B cell (primary cell): ENCODE data around the gene CMIP. TPM values are rescaled to one million over a fixed set of nuclear protein-coding genes. Genes with fewer than 3 reads are reported as not detected.

Source experiments
- ATAC-seq: fragments of 200-7000 bp; cut with Tn5 transposase; one replicate; pipeline ENCODE4 v1.10.0; 2021; ENCODE audit warnings: low read depth, mild to moderate bottlenecking, moderate number of reproducible peaks, moderate library complexity
- CTCF ChIA-PET: fragments of 350-600 bp; sonication (Branson Sonifier 250); formaldehyde crosslinking; loops from one replicate; lab custom pipeline; 2021; ENCODE audit warnings: antibody characterized with exemption, inconsistent platforms; lab: Charles Lee
- POLR2A ChIA-PET: fragments of 350-600 bp; sonication (Branson Sonifier 250); formaldehyde crosslinking; loops from one replicate; lab custom pipeline; 2021; ENCODE audit warnings: antibody characterized with exemption; lab: Charles Lee
- DNase-seq: peaks from one replicate; pipeline ENCODE4 v3.0.0; 2013
- H2AFZ ChIP-seq: 2 replicates; pipeline ENCODE4 v1.6.1; 2012; ENCODE audit warnings: mild to moderate bottlenecking, low read depth, low read length; ENCODE audit not compliant: insufficient read depth, poor library complexity, severe bottlenecking
- H3K27ac ChIP-seq, 2 donors: 1 replicate in 1 of 2; 2 replicates in 1 of 2; pipeline ENCODE4 v1.5.1; 2012 to 2013; ENCODE audit warnings: low read length in 2 of 2, mild to moderate bottlenecking in 2 of 2, moderate library complexity in 1 of 2
- H3K27me3 ChIP-seq, 4 experiments: fragments of 200-600 bp in 1 of 4; sonication (generic) in 1 of 4; replicated peaks in 1 of 4; 1 replicate in 2 of 4; 2 replicates in 2 of 4; pipeline versions ENCODE4 v1.6.1 to v1.7.0; 2013 to 2016; ENCODE audit warnings: low read length in 3 of 4, mild to moderate bottlenecking in 2 of 4, mixed read lengths in 1 of 4, moderate library complexity in 1 of 4; ENCODE audit not compliant: insufficient read depth in 4 of 4, control insufficient read depth in 3 of 4; ENCODE audit errors: control extremely low read depth in 1 of 4
- H3K36me3 ChIP-seq, 2 experiments: replicated peaks in 1 of 2; 1 replicate in 1 of 2; 2 replicates in 1 of 2; pipeline versions ENCODE4 v1.6.1 to v1.7.1; 2013; ENCODE audit warnings: low read length in 1 of 2; ENCODE audit not compliant: insufficient read depth in 2 of 2, control insufficient read depth in 1 of 2; ENCODE audit errors: control extremely low read depth in 1 of 2, extremely low read depth in 1 of 2
- H3K4me1 ChIP-seq, 2 donors: fragments of 200-600 bp in 1 of 2; sonication (generic) in 1 of 2; 1 replicate in 1 of 2; 2 replicates in 1 of 2; pipeline versions ENCODE4 v1.5.1 to v1.6.1; 2013 to 2017; ENCODE audit warnings: low read length in 2 of 2; ENCODE audit not compliant: control insufficient read depth in 2 of 2, insufficient read depth in 2 of 2
- H3K4me2 ChIP-seq: replicated peaks from 2 replicates; pipeline ENCODE3; 2012; ENCODE audit warnings: mild to moderate bottlenecking, low read depth, low read length; ENCODE audit not compliant: poor library complexity, severe bottlenecking
- H3K4me3 ChIP-seq, 5 experiments: fragments of 200-600 bp in 1 of 5; sonication (generic) in 1 of 5; 1 replicate in 3 of 5; 2 replicates in 2 of 5; pipeline versions ENCODE4 v1.5.1 to v1.7.0; 2011 to 2016; ENCODE audit warnings: low read length in 4 of 5, mild to moderate bottlenecking in 4 of 5, low read depth in 2 of 5, control low read depth in 1 of 5, moderate library complexity in 1 of 5; ENCODE audit not compliant: insufficient read depth in 1 of 5; ENCODE audit errors: control extremely low read depth in 1 of 5, extremely low read depth in 1 of 5
- H3K79me2 ChIP-seq: fragments of 200-600 bp; sonication (generic); one replicate; pipeline ENCODE4 v1.6.0; 2016; ENCODE audit warnings: low read length; ENCODE audit not compliant: control insufficient read depth, insufficient read depth
- H3K9ac ChIP-seq: fragments of 200-600 bp; sonication (generic); 2 replicates; pipeline ENCODE4 v1.6.1; 2017; ENCODE audit warnings: mild to moderate bottlenecking, low read length, moderate library complexity
- H3K9me3 ChIP-seq, 3 donors: one replicate each; pipeline versions ENCODE4 v1.6.1 to v1.7.1; 2013; ENCODE audit warnings: low read length in 2 of 3; ENCODE audit not compliant: control insufficient read depth in 2 of 3, insufficient read depth in 1 of 3; ENCODE audit errors: control extremely low read depth in 1 of 3
- H4K20me1 ChIP-seq: 2 replicates; pipeline ENCODE4 v1.6.0; 2012; ENCODE audit warnings: mild to moderate bottlenecking, low read length; ENCODE audit not compliant: insufficient read depth, control insufficient read depth, poor library complexity, severe bottlenecking
- H3K27ac Mint-ChIP-seq: one replicate; pipeline ENCODE4 v1.8.0; 2021; ENCODE audit warnings: mixed read lengths
- H3K27me3 Mint-ChIP-seq: one replicate; pipeline ENCODE4 v1.8.0; 2021; ENCODE audit warnings: mixed read lengths
- H3K4me1 Mint-ChIP-seq: one replicate; pipeline ENCODE4 v1.8.0; 2021; ENCODE audit warnings: mixed read lengths
- H3K4me3 Mint-ChIP-seq: one replicate; pipeline ENCODE4 v1.8.0; 2021; ENCODE audit warnings: mixed read lengths
- H3K9me3 Mint-ChIP-seq: one replicate; pipeline ENCODE4 v1.8.0; 2022; ENCODE audit warnings: mixed read lengths; ENCODE audit not compliant: insufficient read depth
- EZH2 ChIP-seq: IDR thresholded peaks from 2 replicates; pipeline ENCODE4 v1.6.1; 2012; ENCODE audit warnings: borderline replicate concordance, low read depth, mild to moderate bottlenecking, moderate library complexity, low read length; ENCODE audit not compliant: insufficient read depth, poor library complexity, severe bottlenecking
- WGBS: methylation state at CpG from one replicate; pipeline ENCODE4 v1.1.5; 2013; ENCODE audit warnings: missing lambda C conversion rate; ENCODE audit not compliant: insufficient coverage; 5-methylcytosine and 5-hydroxymethylcytosine counted together
- intact Hi-C: fragments of 100-400 bp; cut with micrococcal nuclease; formaldehyde crosslinking; loops from one replicate; pipeline ENCODE4 v1.10.0; 2022
- polyA plus RNA-seq: library from polyadenylated mRNA; depleted of rRNA; stranded (reverse); fragments of >200 nt; gene quantifications from 2 replicates; pipeline ENCODE4 v1.2.3, GENCODE V29; 2012
- total RNA-seq, 2 donors: library from RNA; stranded (reverse); fragments of 120-200 nt in 1 of 2; gene quantifications; 1 replicate in 1 of 2; 2 replicates in 1 of 2; pipeline versions ENCODE4 v1.2.3 to v1.2.4, GENCODE V29; 2013 to 2022
- TF ChIP-seq, protein P1 (sequence below): fragments of 200-600 bp; IDR thresholded peaks from one replicate; pipeline ENCODE4 v1.8.0; 2022; ENCODE audit warnings: antibody characterized with exemption, mild to moderate bottlenecking

The CMIP gene
- total and polyA plus RNA-seq, 2 donors (not counting 1 experiment from before 2014, with no cell fraction given) = 27.1 to 155 TPM

DNA sequence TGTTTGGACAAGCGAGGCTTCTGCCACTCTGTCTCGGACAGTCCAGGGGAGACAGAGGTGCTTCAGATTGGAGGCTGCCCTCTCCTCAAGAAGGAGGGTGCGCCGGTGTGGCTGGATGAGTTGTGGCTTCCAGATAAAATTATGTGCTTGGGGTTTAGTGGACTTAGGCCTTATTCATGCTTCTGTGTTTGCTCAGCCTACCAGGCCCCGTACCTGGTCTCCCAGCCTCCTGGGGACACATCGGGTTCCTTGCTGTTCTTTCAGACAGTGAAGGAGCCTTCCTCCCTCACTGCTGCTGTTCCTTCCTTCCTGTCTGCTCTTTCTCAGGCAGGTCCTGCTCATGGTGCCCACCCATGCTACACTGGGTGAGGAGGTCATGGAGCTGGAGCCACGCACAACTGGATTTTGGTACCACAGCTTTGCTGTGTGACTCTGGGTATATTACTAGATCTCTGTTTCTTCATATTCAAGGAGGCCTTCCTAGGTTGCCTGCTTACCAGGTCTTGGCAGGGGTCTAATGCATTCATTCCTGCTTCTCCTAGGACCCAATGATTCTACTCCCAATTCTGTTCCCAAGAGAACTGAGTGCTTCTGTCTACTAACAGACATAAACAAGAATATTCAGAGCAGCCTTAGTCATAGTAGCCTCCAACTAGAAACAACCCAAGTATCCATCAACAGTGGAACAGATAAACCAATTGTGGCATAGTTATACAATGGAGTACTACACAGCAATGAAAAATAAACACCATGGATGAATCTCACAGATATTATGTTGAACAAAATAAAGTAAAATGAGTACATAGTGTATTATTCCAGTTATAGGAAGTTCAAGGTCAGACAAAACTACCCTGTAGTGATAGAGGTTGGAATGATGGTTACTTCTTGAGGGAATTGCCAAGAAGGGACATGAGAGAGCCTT, 121.7 kb downstream of the CMIP start:
- Histone ChIP-seq H3K4me3 (no peak overlapping the region), H3K79me2 (peaks cover 100% of the 10 kb centered on the region), H3K4me1 (no peaks in the 10 kb centered on the region), H3K9me3 (peaks cover 0 to 8% (median 0%) of the 10 kb centered on the region in 3 donors), H3K9ac (no peak overlapping the region), H4K20me1 (peaks cover 99% of the 10 kb centered on the region), H3K27me3 (no peaks in the 10 kb centered on the region), H2AFZ (no peak overlapping the region), H3K27ac (no peak overlapping the region), H3K4me2 (no peak overlapping the region), H3K36me3 (peaks cover 0 to 6% of the 10 kb centered on the region in 2 experiments)
- DNase-seq = no peak
- no peaks in the 10 kb centered on the region for H3K9me3 Mint-ChIP-seq
- H3K27ac Mint-ChIP-seq = no peak overlapping the region
- ChIA-PET POLR2A (no interaction called here), CTCF (no interaction called here)
- intact Hi-C loops = no loop called here
- no peaks in the 10 kb centered on the region for H3K27me3 Mint-ChIP-seq
- TF ChIP-seq, protein P1, sequence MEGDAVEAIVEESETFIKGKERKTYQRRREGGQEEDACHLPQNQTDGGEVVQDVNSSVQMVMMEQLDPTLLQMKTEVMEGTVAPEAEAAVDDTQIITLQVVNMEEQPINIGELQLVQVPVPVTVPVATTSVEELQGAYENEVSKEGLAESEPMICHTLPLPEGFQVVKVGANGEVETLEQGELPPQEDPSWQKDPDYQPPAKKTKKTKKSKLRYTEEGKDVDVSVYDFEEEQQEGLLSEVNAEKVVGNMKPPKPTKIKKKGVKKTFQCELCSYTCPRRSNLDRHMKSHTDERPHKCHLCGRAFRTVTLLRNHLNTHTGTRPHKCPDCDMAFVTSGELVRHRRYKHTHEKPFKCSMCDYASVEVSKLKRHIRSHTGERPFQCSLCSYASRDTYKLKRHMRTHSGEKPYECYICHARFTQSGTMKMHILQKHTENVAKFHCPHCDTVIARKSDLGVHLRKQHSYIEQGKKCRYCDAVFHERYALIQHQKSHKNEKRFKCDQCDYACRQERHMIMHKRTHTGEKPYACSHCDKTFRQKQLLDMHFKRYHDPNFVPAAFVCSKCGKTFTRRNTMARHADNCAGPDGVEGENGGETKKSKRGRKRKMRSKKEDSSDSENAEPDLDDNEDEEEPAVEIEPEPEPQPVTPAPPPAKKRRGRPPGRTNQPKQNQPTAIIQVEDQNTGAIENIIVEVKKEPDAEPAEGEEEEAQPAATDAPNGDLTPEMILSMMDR = no peak
- TF ChIP-seq EZH2 = no peak
- peaks cover 35% of the 10 kb centered on the region for H3K4me1 Mint-ChIP-seq
- no peak for ATAC-seq
- WGBS = 96% methylated on average over 6 of the region's 7 CpGs
- no peak overlapping the region for H3K4me3 Mint-ChIP-seq

DNA sequence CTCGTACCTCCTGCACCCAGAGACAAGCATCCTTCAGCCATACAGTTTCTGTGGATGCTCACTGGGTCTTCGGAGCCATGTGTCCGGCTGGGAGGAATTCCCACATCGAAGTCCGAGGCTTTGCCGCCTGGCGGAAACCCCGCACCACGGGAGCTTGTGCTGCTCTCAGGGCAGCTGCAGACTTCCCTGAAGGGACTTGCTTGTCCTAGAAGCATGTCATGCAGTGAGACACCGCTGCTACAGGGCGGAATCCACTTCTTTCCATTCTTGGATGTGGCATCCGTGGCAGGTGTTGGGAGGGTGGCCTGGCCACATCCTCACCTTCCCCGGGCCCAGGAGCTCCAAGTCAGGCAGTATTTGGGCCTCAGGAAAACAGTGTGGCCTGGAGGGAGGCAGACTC, 122.5 kb downstream of the CMIP start:
- Mint-ChIP-seq H3K4me3 (no peak overlapping the region), H3K27me3 (no peaks in the 10 kb centered on the region), H3K9me3 (no peaks in the 10 kb centered on the region), H3K4me1 (peaks cover 29% of the 10 kb centered on the region), H3K27ac (no peak overlapping the region)
- POLR2A ChIA-PET = no interaction called here
- no peak overlapping the region for H3K4me2 ChIP-seq
- H4K20me1 ChIP-seq = peaks cover 99% of the 10 kb centered on the region
- peaks cover 0 to 8% (median 0%) of the 10 kb centered on the region in 3 donors for H3K9me3 ChIP-seq
- DNase-seq = no peak
- no peaks in the 10 kb centered on the region for H3K4me1 ChIP-seq
- intact Hi-C loops = no loop called here
- 89% methylated on average over 12 of the region's 13 CpGs for WGBS
- H3K27me3 ChIP-seq = no peaks in the 10 kb centered on the region
- no peak overlapping the region for H3K27ac ChIP-seq
- peaks cover 100% of the 10 kb centered on the region for H3K79me2 ChIP-seq
- CTCF ChIA-PET = no interaction called here
- no peak overlapping the region for H3K9ac ChIP-seq
- H2AFZ ChIP-seq = no peak overlapping the region
- no peak for ATAC-seq
- no peak overlapping the region for H3K4me3 ChIP-seq
- TF ChIP-seq, protein P1 = no peak
- TF ChIP-seq EZH2 = no peak
- H3K36me3 ChIP-seq = peaks cover 0 to 6% of the 10 kb centered on the region in 2 experiments
